Activated naive CD8-positive, alpha-beta T cell treated with anti-CD3 and anti-CD28 coated beads, Interleukin-2, amount 50 U/mL, for 16 hours (primary cell): ENCODE results near the gene ANKS1B.
"Not testable (repeated sequence)": the region's sequence is repeated elsewhere in the genome, so short reads cannot be mapped to it uniquely, and the experiment has no call there.

ENCODE experiments used
- DNase-seq: peaks from one replicate; pipeline ENCODE4 v3.0.0-alpha.2; 2020; ENCODE audit warnings: low read depth, low spot score

The ANKS1B gene

GRCh38 chr12:99278899-99279298, 705.8 kb downstream of the ANKS1B start:
- no peak for DNase-seq

GRCh38 chr12:99277591-99278379, 707.0 kb downstream of the ANKS1B start:
- no peak for DNase-seq

- DNase-seq = no peak
These were observed 713.7 kb downstream of the ANKS1B start for GRCh38 chr12:99271071-99271470.

- no peak for DNase-seq
These were observed 717.7 kb downstream of the ANKS1B start for GRCh38 chr12:99267038-99267437.

- no peak for DNase-seq
These were observed 719.1 kb downstream of the ANKS1B start for GRCh38 chr12:99265648-99266047.

- no peak for DNase-seq
These were observed 723.5 kb downstream of the ANKS1B start for GRCh38 chr12:99261256-99261655.

GRCh38 chr12:99260456-99260996, 724.2 kb downstream of the ANKS1B start:
- no peak for DNase-seq

- DNase-seq = no peak
These were observed 725.4 kb downstream of the ANKS1B start for GRCh38 chr12:99259040-99259934.

GRCh38 chr12:99257672-99258071, 727.1 kb downstream of the ANKS1B start:
- no peak for DNase-seq

GRCh38 chr12:99253068-99253467, 731.7 kb downstream of the ANKS1B start:
- DNase-seq = no peak

GRCh38 chr12:99250091-99250490, 734.6 kb downstream of the ANKS1B start:
- DNase-seq = no peak

- DNase-seq = no peak
These were observed 735.2 kb downstream of the ANKS1B start for GRCh38 chr12:99249543-99249942.

GRCh38 chr12:99237907-99238538, 746.7 kb downstream of the ANKS1B start:
- DNase-seq = not testable (repeated sequence)

- DNase-seq = no peak
These were observed 749.4 kb downstream of the ANKS1B start for GRCh38 chr12:99235381-99235780.

GRCh38 chr12:99234702-99235101, 750.0 kb downstream of the ANKS1B start:
- no peak for DNase-seq

- DNase-seq = no peak
These were observed 752.4 kb downstream of the ANKS1B start for GRCh38 chr12:99232324-99232723.

- DNase-seq = no peak
These were observed 753.7 kb downstream of the ANKS1B start for GRCh38 chr12:99231031-99231430.

- DNase-seq = no peak
These were observed 760.5 kb downstream of the ANKS1B start for GRCh38 chr12:99224237-99224636.

- DNase-seq = no peak
These were observed 761.2 kb downstream of the ANKS1B start for GRCh38 chr12:99223579-99223978.

GRCh38 chr12:99213047-99213446, 771.7 kb downstream of the ANKS1B start:
- DNase-seq = no peak

- no peak for DNase-seq
These were observed 772.5 kb downstream of the ANKS1B start for GRCh38 chr12:99212275-99212674.

GRCh38 chr12:99205111-99205510, 779.6 kb downstream of the ANKS1B start:
- no peak for DNase-seq
